ENCODE data around the gene POP4. TPM values are rescaled to one million over a fixed set of nuclear protein-coding genes. Genes with fewer than 3 reads are reported as not detected.

Gene POP4
- total and polyA plus RNA-seq, 10 of the 15 experiments (the other 5 are each of a cell fraction or from before 2014, with no cell fraction given) = 52.1 to 231 (median 118) TPM

DNA sequence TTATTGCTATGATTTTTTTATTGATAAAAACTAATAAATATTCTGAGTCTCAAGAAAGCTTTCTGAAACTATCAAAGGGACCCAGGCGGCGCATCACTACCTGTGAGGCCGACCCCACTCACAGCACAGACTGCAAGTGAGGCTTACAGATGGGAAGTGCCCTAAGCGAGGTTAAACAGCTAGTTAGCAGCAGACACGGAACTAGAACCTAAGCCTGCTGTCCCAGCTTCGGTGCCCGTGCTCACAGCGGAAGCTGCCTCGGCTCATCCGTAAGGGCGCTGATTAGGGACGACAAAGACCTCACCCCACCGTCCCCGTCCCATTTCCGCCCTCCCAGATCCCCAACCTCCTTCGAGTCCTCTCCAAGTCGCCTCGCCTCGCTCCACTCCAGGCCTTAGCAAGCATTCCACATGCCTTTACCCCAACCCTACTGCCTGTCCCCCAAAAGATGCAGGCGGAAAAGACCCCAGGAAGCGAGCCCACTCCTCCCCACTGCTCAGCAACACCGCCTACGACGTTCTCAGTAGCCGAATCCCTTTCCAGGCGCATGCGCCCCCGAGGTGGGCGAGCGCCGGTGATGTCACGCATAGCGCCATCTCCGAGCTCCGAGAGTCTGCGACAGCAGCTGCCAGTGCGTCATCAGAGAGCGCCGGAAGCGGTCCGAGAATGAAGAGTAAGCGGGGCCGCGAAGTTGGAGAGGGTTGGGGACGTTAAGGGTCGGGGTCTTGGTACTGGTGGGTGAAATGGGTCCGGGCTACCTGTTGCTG is at the start of gene POP4 (continued):
- TF ChIP-seq MYC (IDR thresholded peaks at IDR 0.05; ENCODE audit: insufficient read depth, insufficient read length, insufficient replicate concordance, low read length, severe bottlenecking) (no peak), FOXK2 (IDR thresholded peaks at IDR 0.05) (peak; percentile 74), RUNX3 (IDR thresholded peaks at IDR 0.05; ENCODE audit: low read length) (0 out of 2 replicates have a peak, but pooled peaks have one; percentile 40), YY1 (IDR thresholded peaks at IDR 0.05; ENCODE audit: low read depth, low read length) (peak; percentile 87), RELA (IDR thresholded peaks at IDR 0.05; ENCODE audit: borderline replicate concordance, partially characterized antibody) (peak; percentile 42), STAT1 (conservative IDR thresholded peaks at IDR 0.05) (peak; percentile 51; the same call in 1 of the 2 replicates), MXI1 (IDR thresholded peaks at IDR 0.05; ENCODE audit: low read depth, low read length) (peak; percentile 80; the same call in 1 of the 2 replicates), HCFC1 (IDR thresholded peaks at IDR 0.05; ENCODE audit: low read length) (peak; percentile 84), ZBTB40 (IDR thresholded peaks at IDR 0.05; ENCODE audit: borderline replicate concordance) (peak; percentile 85), KAT2A (conservative IDR thresholded peaks at IDR 0.05; ENCODE audit: control insufficient read depth, low read depth, low read length) (no peak), SRF (IDR thresholded peaks at IDR 0.05; ENCODE audit: low read depth in 2 of 2, low read length in 2 of 2) (peak; percentile 21 to 93; a peak in 3 of 4 replicates), EGR1 (IDR thresholded peaks at IDR 0.05; ENCODE audit: borderline replicate concordance in 1 of 2, low read depth in 2 of 2, low read length in 2 of 2) (peak in 1 of 2 experiments; percentile 63; a peak in 1 of 3 replicates), MLLT1 (IDR thresholded peaks at IDR 0.05) (peak; percentile 72), FOXM1 (IDR thresholded peaks at IDR 0.05; ENCODE audit: low read depth, low read length) (no peak), STAT3 (IDR thresholded peaks at IDR 0.05; ENCODE audit: low read depth, low read length) (no peak), SUPT20H (IDR thresholded peaks at IDR 0.05; ENCODE audit: borderline replicate concordance, control insufficient read depth, low read depth, low read length) (no peak; the same call in 1 of the 2 replicates), SIX5 (IDR thresholded peaks at IDR 0.05; ENCODE audit: low read depth, low read length, severe bottlenecking) (peak; percentile 54), HDGF (IDR thresholded peaks at IDR 0.05) (peak; percentile 79; the same call in 1 of the 2 replicates), RAD21 (IDR thresholded peaks at IDR 0.05; ENCODE audit: insufficient read depth, low read depth, low read length) (no peak), KDM1A (IDR thresholded peaks at IDR 0.05; ENCODE audit: borderline replicate concordance) (no peak), IRF4 (IDR thresholded peaks at IDR 0.05; ENCODE audit: low read depth, low read length) (peak; percentile 18), MEF2B (IDR thresholded peaks at IDR 0.05; ENCODE audit: partially characterized antibody, poor library complexity, severe bottlenecking) (no peak), ZNF274 (IDR thresholded peaks at IDR 0.05; ENCODE audit: insufficient read depth, insufficient read length) (no peak), TAF1 (IDR thresholded peaks at IDR 0.05; ENCODE audit: borderline replicate concordance, low read depth, low read length) (peak; percentile 69), POLR2A (IDR thresholded peaks at IDR 0.05; ENCODE audit: low read depth, low read length) (peak; percentile 99)
